MM.1S (cell line): ENCODE results near the gene PTGES3.

ENCODE experiments used
- DNase-seq: peaks from one replicate; pipeline ENCODE4 v3.0.0-alpha.2; 2015
- H2AFZ ChIP-seq: fragments of 300-600 bp; sonication (generic); 2 replicates; pipeline ENCODE4 v1.6.0; 2016; ENCODE audit warnings: antibody characterized with exemption, low read length
- H3F3A ChIP-seq: fragments of 300-600 bp; sonication (generic); 2 replicates; pipeline ENCODE4 v1.6.1; 2016; ENCODE audit warnings: mild to moderate bottlenecking, antibody characterized with exemption, low read length, moderate library complexity, mixed read lengths; ENCODE audit not compliant: insufficient read depth
- H3K27ac ChIP-seq: fragments of 300-600 bp; sonication (generic); 2 replicates; pipeline ENCODE4 v1.5.1; 2016; ENCODE audit warnings: mild to moderate bottlenecking, low read length
- H3K27me3 ChIP-seq: fragments of 300-600 bp; sonication (generic); replicated peaks from 2 replicates; pipeline ENCODE4 v1.6.0; 2016; ENCODE audit warnings: low read length; ENCODE audit not compliant: insufficient read depth
- H3K36me3 ChIP-seq: fragments of 300-600 bp; sonication (generic); replicated peaks from 2 replicates; pipeline ENCODE4 v1.6.1; 2016; ENCODE audit warnings: mild to moderate bottlenecking, low read length, mixed read lengths; ENCODE audit not compliant: insufficient read depth
- H3K4me1 ChIP-seq: fragments of 300-600 bp; sonication (generic); 2 replicates; pipeline ENCODE4 v1.6.1; 2016; ENCODE audit warnings: low read length, mixed read lengths
- H3K4me2 ChIP-seq: fragments of 300-600 bp; sonication (generic); 2 replicates; pipeline ENCODE4 v1.6.0; 2016; ENCODE audit warnings: low read depth, low read length
- H3K4me3 ChIP-seq: fragments of 300-600 bp; sonication (generic); 2 replicates; pipeline ENCODE4 v1.5.1; 2016; ENCODE audit warnings: low read length, mixed read lengths
- H3K79me2 ChIP-seq: fragments of 300-600 bp; sonication (generic); 2 replicates; pipeline ENCODE4 v1.6.1; 2016; ENCODE audit warnings: mixed run types, low read length, mixed read lengths
- H3K9ac ChIP-seq: fragments of 300-600 bp; sonication (generic); 2 replicates; pipeline ENCODE4 v1.6.1; 2016; ENCODE audit warnings: low read length, mixed read lengths
- H3K9me2 ChIP-seq: fragments of 300-600 bp; sonication (generic); replicated peaks from 2 replicates; pipeline ENCODE4 v1.6.1; 2016; ENCODE audit warnings: mild to moderate bottlenecking, low read length, mixed read lengths; ENCODE audit not compliant: insufficient read depth
- H3K9me3 ChIP-seq: fragments of 300-600 bp; sonication (generic); replicated peaks from 2 replicates; pipeline ENCODE4 v1.6.1; 2016; ENCODE audit warnings: mild to moderate bottlenecking, low read length, mixed read lengths; ENCODE audit not compliant: insufficient read depth
- H4K20me1 ChIP-seq: fragments of 300-600 bp; sonication (generic); 2 replicates; pipeline ENCODE4 v1.6.1; 2016; ENCODE audit warnings: mild to moderate bottlenecking, low read length, moderate library complexity, mixed read lengths; ENCODE audit not compliant: insufficient read depth
- CTCF ChIP-seq: fragments of 300-600 bp; sonication (generic); IDR thresholded peaks from 2 replicates; pipeline ENCODE4 v1.5.1; 2016; ENCODE audit warnings: antibody characterized with exemption, low read length, mixed read lengths
- EZH2 ChIP-seq: fragments of 300-600 bp; sonication (generic); optimal IDR thresholded peaks from 2 replicates; pipeline ENCODE3; 2017; ENCODE audit warnings: low read depth, mild to moderate bottlenecking, antibody characterized with exemption, low read length, mixed read lengths
- EZH2phosphoT487 ChIP-seq: fragments of 300-600 bp; sonication (generic); IDR thresholded peaks from 2 replicates; pipeline ENCODE4 v1.6.1; 2018; ENCODE audit warnings: antibody characterized with exemption, low read length

PTGES3 gene

GRCh38 chr12:56682323-56682722, 5.8 kb downstream of the PTGES3 start:
- no peak for TF ChIP-seq EZH2
- TF ChIP-seq CTCF: no peak
- TF ChIP-seq EZH2phosphoT487: no peak
- Histone ChIP-seq H3F3A (peaks cover 75% of the 10 kb centered on the region), H3K4me1 (peaks cover 14% of the 10 kb centered on the region), H3K9ac (no peak overlapping the region), H4K20me1 (peaks cover 42% of the 10 kb centered on the region), H2AFZ (no peak overlapping the region), H3K4me2 (0 out of 2 replicates have a peak overlapping the region, but pooled peaks have one; percentile 7), H3K9me2 (no peaks in the 10 kb centered on the region), H3K27ac (no peak overlapping the region), H3K27me3 (no peaks in the 10 kb centered on the region), H3K9me3 (no peaks in the 10 kb centered on the region), H3K4me3 (no peak overlapping the region), H3K79me2 (peaks cover 93% of the 10 kb centered on the region), H3K36me3 (peaks cover 8% of the 10 kb centered on the region; the same call in 1 of the 2 replicates)
- no peak for DNase-seq

- Histone ChIP-seq H3K9me3 (no peaks in the 10 kb centered on the region), H4K20me1 (peaks cover 64% of the 10 kb centered on the region), H3K4me2 (no peak overlapping the region), H3K27ac (no peak overlapping the region), H3K9ac (no peak overlapping the region), H3K79me2 (peaks cover 93% of the 10 kb centered on the region), H3K9me2 (no peaks in the 10 kb centered on the region), H3F3A (peaks cover 67% of the 10 kb centered on the region), H3K4me1 (peaks cover 14% of the 10 kb centered on the region), H2AFZ (no peak overlapping the region), H3K27me3 (no peaks in the 10 kb centered on the region), H3K4me3 (no peak overlapping the region), H3K36me3 (peaks cover 5% of the 10 kb centered on the region; the same call in 1 of the 2 replicates)
- DNase-seq: no peak
- TF ChIP-seq EZH2 (no peak), EZH2phosphoT487 (no peak), CTCF (no peak)
Observed at GRCh38 chr12:56679883-56680575, 8.1 kb downstream of the PTGES3 start.

DNA sequence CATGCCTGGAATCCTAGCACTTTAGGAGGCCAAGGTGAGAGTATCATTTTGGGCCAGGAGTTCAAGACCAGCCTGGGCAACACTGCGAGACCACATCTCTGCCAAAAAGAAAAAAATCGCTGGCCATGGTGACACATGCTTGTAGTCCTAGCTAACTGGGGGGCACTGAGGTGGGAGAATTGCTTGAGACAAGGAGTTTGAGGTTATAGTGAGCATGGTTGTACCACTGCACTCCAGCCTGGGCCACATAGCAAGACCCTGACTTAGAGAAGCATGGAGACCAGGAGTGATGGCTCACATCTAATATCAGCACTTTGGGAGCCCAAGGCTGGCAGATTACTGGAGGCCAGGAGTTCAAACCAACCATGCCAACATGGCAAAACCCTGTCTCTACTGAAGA, 9.2 kb downstream of the PTGES3 start:
- Histone ChIP-seq H3K9me3 (no peaks in the 10 kb centered on the region), H3K27ac (peak overlapping the region; percentile 3; the same call in 1 of the 2 replicates), H4K20me1 (peaks cover 69% of the 10 kb centered on the region), H3K36me3 (peaks cover 5% of the 10 kb centered on the region; the same call in 1 of the 2 replicates), H3K4me2 (peak overlapping the region; percentile 21; the same call in 1 of the 2 replicates), H3K4me3 (no peak overlapping the region), H3K4me1 (peaks cover 14% of the 10 kb centered on the region), H3K9ac (no peak overlapping the region), H3F3A (peaks cover 59% of the 10 kb centered on the region), H3K27me3 (no peaks in the 10 kb centered on the region), H2AFZ (no peak overlapping the region), H3K79me2 (peaks cover 96% of the 10 kb centered on the region), H3K9me2 (no peaks in the 10 kb centered on the region)
- DNase-seq: no peak
- TF ChIP-seq EZH2phosphoT487 (no peak), CTCF (no peak), EZH2 (no peak)
